WTC11 (cell line): Measurements from ENCODE around the gene ADIPOR2. TPM values are rescaled to one million over a fixed set of nuclear protein-coding genes. Genes with fewer than 3 reads are reported as not detected.

Source experiments
- ATAC-seq: fragments of 200-7000 bp; cut with Tn5 transposase; 2 replicates; pipeline ENCODE4 v1.10.0; 2021; ENCODE audit warnings: mild to moderate bottlenecking, moderate library complexity
- CTCF ChIA-PET: fragments of 300-600 bp; sonication (Branson Sonifier 250); formaldehyde crosslinking; loops from one replicate; lab custom pipeline; 2021; ENCODE audit warnings: antibody characterized with exemption; lab: Charles Lee
- POLR2A ChIA-PET: fragments of 350-600 bp; sonication (Branson Sonifier 250); formaldehyde crosslinking; loops from one replicate; lab custom pipeline; 2021; ENCODE audit warnings: antibody characterized with exemption; lab: Charles Lee
- DNase-seq: peaks from one replicate; pipeline ENCODE4 v3.0.0; 2021; ENCODE audit warnings: low spot score
- H3K27ac Mint-ChIP-seq: 2 replicates; pipeline ENCODE4 v1.8.0; 2021; ENCODE audit warnings: mixed read lengths
- H3K27me3 Mint-ChIP-seq: 2 replicates; pipeline ENCODE4 v1.8.0; 2021; ENCODE audit warnings: low read depth, mild to moderate bottlenecking, moderate library complexity, mixed read lengths
- H3K36me3 Mint-ChIP-seq: 2 replicates; pipeline ENCODE4 v1.8.0; 2021; ENCODE audit warnings: mixed read lengths
- H3K4me1 Mint-ChIP-seq: 2 replicates; pipeline ENCODE4 v1.8.0; 2022; ENCODE audit warnings: mixed read lengths
- H3K4me3 Mint-ChIP-seq: 2 replicates; pipeline ENCODE4 v1.8.0; 2021; ENCODE audit warnings: mild to moderate bottlenecking, moderate library complexity, mixed read lengths
- H3K9me3 Mint-ChIP-seq: 2 replicates; pipeline ENCODE4 v1.8.0; 2021; ENCODE audit warnings: mixed read lengths
- ARID4B ChIP-seq: sonication (generic); formaldehyde crosslinking; IDR thresholded peaks from 2 replicates; pipeline ENCODE4 v1.8.0; 2023; ENCODE audit warnings: missing genetic modification reagents, mild to moderate bottlenecking, borderline replicate concordance
- CBFB ChIP-seq: sonication (generic); formaldehyde crosslinking; IDR thresholded peaks from 2 replicates; pipeline ENCODE4 v1.8.1; 2022; ENCODE audit warnings: mild to moderate bottlenecking, low read depth, missing genetic modification reagents
- CREB1 ChIP-seq: sonication (generic); formaldehyde crosslinking; IDR thresholded peaks from 2 replicates; pipeline ENCODE4 v1.8.0; 2023; ENCODE audit warnings: mild to moderate bottlenecking, missing genetic modification reagents
- CREM ChIP-seq: sonication (generic); formaldehyde crosslinking; IDR thresholded peaks from 2 replicates; pipeline ENCODE4 v1.8.1; 2022; ENCODE audit warnings: mild to moderate bottlenecking, missing genetic modification reagents, moderate library complexity
- ETV6 ChIP-seq: sonication (generic); formaldehyde crosslinking; IDR thresholded peaks from 2 replicates; pipeline ENCODE4 v1.8.1; 2022; ENCODE audit warnings: mild to moderate bottlenecking, missing genetic modification reagents
- FOXP1 ChIP-seq: sonication (generic); formaldehyde crosslinking; IDR thresholded peaks from 2 replicates; pipeline ENCODE4 v1.8.0; 2022; ENCODE audit warnings: missing genetic modification reagents, mild to moderate bottlenecking, moderate library complexity, borderline replicate concordance
- HMGA2 ChIP-seq: fragments of 250-450 bp; sonication (Bioruptor Pico); IDR thresholded peaks from 2 replicates; pipeline ENCODE4 v1.4.0; 2021; ENCODE audit warnings: mild to moderate bottlenecking, moderate library complexity
- JAZF1 ChIP-seq: fragments of 250-450 bp; sonication (Bioruptor Pico); IDR thresholded peaks from 2 replicates; pipeline ENCODE4 v1.9.0; 2021; ENCODE audit warnings: moderate library complexity, mild to moderate bottlenecking, inconsistent platforms
- MYBL2 ChIP-seq: sonication (generic); formaldehyde crosslinking; IDR thresholded peaks from 2 replicates; pipeline ENCODE4 v1.8.1; 2023; ENCODE audit warnings: mild to moderate bottlenecking, moderate library complexity, missing genetic modification reagents
- SMAD3 ChIP-seq: sonication (generic); formaldehyde crosslinking; IDR thresholded peaks from 2 replicates; pipeline ENCODE4 v1.8.0; 2022; ENCODE audit warnings: missing genetic modification reagents, mild to moderate bottlenecking, borderline replicate concordance
- TEAD4 ChIP-seq: sonication (generic); formaldehyde crosslinking; IDR thresholded peaks from 2 replicates; pipeline ENCODE4 v1.8.0; 2022; ENCODE audit warnings: mild to moderate bottlenecking, missing genetic modification reagents
- TP53 ChIP-seq: sonication (generic); formaldehyde crosslinking; IDR thresholded peaks from 2 replicates; pipeline ENCODE4 v1.8.1; 2023; ENCODE audit warnings: mild to moderate bottlenecking, missing genetic modification reagents
- USF1 ChIP-seq: sonication (generic); formaldehyde crosslinking; IDR thresholded peaks from 2 replicates; pipeline ENCODE4 v1.8.0; 2022; ENCODE audit warnings: mild to moderate bottlenecking, missing genetic modification reagents
- ZNF219 ChIP-seq: sonication (generic); formaldehyde crosslinking; IDR thresholded peaks from 2 replicates; pipeline ENCODE4 v1.8.0; 2023; ENCODE audit warnings: missing genetic modification reagents, mild to moderate bottlenecking, borderline replicate concordance
- ZNF317 ChIP-seq: sonication (generic); formaldehyde crosslinking; IDR thresholded peaks from 2 replicates; pipeline ENCODE4 v1.8.1; 2023; ENCODE audit warnings: low read depth, mild to moderate bottlenecking, moderate library complexity, missing genetic modification reagents, borderline replicate concordance
- ZNF396 ChIP-seq: fragments of 250-450 bp; sonication (Bioruptor Pico); IDR thresholded peaks from 2 replicates; pipeline ENCODE4 v1.8.0; 2021; ENCODE audit warnings: mild to moderate bottlenecking, moderate library complexity, borderline replicate concordance
- ZNF423 ChIP-seq: fragments of 250-450 bp; sonication (Bioruptor Pico); IDR thresholded peaks from 2 replicates; pipeline ENCODE4 v2.1.2; 2022; ENCODE audit warnings: mild to moderate bottlenecking, moderate library complexity
- ZNF532 ChIP-seq: fragments of 250-450 bp; sonication (Bioruptor Pico); IDR thresholded peaks from 2 replicates; pipeline ENCODE4 v1.9.0; 2021; ENCODE audit warnings: mild to moderate bottlenecking, borderline replicate concordance
- total RNA-seq: library from RNA; stranded (reverse); gene quantifications from 3 replicates; pipeline ENCODE4 v1.2.3, GENCODE V29; 2021
- TF ChIP-seq, protein P1 (sequence below): sonication (generic); formaldehyde crosslinking; IDR thresholded peaks from 2 replicates; pipeline ENCODE4 v1.8.1; 2022; ENCODE audit warnings: missing genetic modification reagents, borderline replicate concordance
- TF ChIP-seq, protein P2 (sequence below): sonication (generic); formaldehyde crosslinking; IDR thresholded peaks from 2 replicates; pipeline ENCODE4 v1.8.0; 2023; ENCODE audit warnings: missing genetic modification reagents
- TF ChIP-seq, protein P3 (sequence below): sonication (generic); formaldehyde crosslinking; conservative IDR thresholded peaks from 2 replicates; pipeline ENCODE4 v1.8.1; 2023; ENCODE audit warnings: mild to moderate bottlenecking, low read depth, missing genetic modification reagents, moderate library complexity

The ADIPOR2 gene
- total RNA-seq, 1 experiment from 2014 or later = 38.4 TPM

GRCh38 chr12:1782215-1782614, 91.3 kb downstream of the ADIPOR2 start (continued):
- TF ChIP-seq ZNF532 (CRISPR knock-in tag) (no peak), ZNF219 (CRISPR knock-in tag) (no peak), JAZF1 (CRISPR knock-in tag) (no peak), CREM (CRISPR knock-in tag) (no peak), ZNF423 (CRISPR knock-in tag) (no peak), ARID4B (CRISPR knock-in tag) (no peak), HMGA2 (CRISPR knock-in tag) (no peak), MYBL2 (CRISPR knock-in tag) (no peak), ZNF317 (CRISPR knock-in tag) (no peak), CREB1 (CRISPR knock-in tag) (no peak), USF1 (CRISPR knock-in tag) (no peak), ETV6 (CRISPR knock-in tag) (no peak)
- TF ChIP-seq, protein P1, sequence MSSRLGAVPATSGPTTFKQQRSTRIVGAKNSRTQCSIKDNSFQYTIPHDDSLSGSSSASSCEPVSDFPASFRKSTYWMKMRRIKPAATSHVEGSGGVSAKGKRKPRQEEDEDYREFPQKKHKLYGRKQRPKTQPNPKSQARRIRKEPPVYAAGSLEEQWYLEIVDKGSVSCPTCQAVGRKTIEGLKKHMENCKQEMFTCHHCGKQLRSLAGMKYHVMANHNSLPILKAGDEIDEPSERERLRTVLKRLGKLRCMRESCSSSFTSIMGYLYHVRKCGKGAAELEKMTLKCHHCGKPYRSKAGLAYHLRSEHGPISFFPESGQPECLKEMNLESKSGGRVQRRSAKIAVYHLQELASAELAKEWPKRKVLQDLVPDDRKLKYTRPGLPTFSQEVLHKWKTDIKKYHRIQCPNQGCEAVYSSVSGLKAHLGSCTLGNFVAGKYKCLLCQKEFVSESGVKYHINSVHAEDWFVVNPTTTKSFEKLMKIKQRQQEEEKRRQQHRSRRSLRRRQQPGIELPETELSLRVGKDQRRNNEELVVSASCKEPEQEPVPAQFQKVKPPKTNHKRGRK (CRISPR knock-in tag) = no peak
- TF ChIP-seq, protein P2, sequence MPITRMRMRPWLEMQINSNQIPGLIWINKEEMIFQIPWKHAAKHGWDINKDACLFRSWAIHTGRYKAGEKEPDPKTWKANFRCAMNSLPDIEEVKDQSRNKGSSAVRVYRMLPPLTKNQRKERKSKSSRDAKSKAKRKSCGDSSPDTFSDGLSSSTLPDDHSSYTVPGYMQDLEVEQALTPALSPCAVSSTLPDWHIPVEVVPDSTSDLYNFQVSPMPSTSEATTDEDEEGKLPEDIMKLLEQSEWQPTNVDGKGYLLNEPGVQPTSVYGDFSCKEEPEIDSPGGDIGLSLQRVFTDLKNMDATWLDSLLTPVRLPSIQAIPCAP (CRISPR knock-in tag) = no peak
- TF ChIP-seq, all 79 proteins: peak for 0

GRCh38 chr12:1787714-1788113, 96.8 kb downstream of the ADIPOR2 start:
- Mint-ChIP-seq H3K9me3 (no peaks in the 10 kb centered on the region), H3K4me3 (no peak overlapping the region), H3K27me3 (no peaks in the 10 kb centered on the region), H3K27ac (no peak overlapping the region), H3K36me3 (peaks cover 17% of the 10 kb centered on the region), H3K4me1 (peaks cover 17% of the 10 kb centered on the region)
- POLR2A ChIA-PET = no interaction called here
- DNase-seq (no peak), ATAC-seq (no peak)
- CTCF ChIA-PET = interaction anchor here (1.2 kb wide), 1 partner anchor 154 kb away, joined by 3 read pairs; no protein-coding TSS in a partner anchor
- no peak for TF ChIP-seq CBFB (CRISPR knock-in tag)
- TF ChIP-seq USF1 (CRISPR knock-in tag) = no peak
- TF ChIP-seq ZNF317 (CRISPR knock-in tag) = no peak
- no peak for TF ChIP-seq SMAD3 (CRISPR knock-in tag)
- TF ChIP-seq ETV6 (CRISPR knock-in tag) = no peak
- no peak for TF ChIP-seq ZNF396 (CRISPR knock-in tag)
- TF ChIP-seq, protein P3, sequence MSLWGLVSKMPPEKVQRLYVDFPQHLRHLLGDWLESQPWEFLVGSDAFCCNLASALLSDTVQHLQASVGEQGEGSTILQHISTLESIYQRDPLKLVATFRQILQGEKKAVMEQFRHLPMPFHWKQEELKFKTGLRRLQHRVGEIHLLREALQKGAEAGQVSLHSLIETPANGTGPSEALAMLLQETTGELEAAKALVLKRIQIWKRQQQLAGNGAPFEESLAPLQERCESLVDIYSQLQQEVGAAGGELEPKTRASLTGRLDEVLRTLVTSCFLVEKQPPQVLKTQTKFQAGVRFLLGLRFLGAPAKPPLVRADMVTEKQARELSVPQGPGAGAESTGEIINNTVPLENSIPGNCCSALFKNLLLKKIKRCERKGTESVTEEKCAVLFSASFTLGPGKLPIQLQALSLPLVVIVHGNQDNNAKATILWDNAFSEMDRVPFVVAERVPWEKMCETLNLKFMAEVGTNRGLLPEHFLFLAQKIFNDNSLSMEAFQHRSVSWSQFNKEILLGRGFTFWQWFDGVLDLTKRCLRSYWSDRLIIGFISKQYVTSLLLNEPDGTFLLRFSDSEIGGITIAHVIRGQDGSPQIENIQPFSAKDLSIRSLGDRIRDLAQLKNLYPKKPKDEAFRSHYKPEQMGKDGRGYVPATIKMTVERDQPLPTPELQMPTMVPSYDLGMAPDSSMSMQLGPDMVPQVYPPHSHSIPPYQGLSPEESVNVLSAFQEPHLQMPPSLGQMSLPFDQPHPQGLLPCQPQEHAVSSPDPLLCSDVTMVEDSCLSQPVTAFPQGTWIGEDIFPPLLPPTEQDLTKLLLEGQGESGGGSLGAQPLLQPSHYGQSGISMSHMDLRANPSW = no peak
- TF ChIP-seq ZNF423 (CRISPR knock-in tag) = no peak
- no peak for TF ChIP-seq TP53 (CRISPR knock-in tag)
- TF ChIP-seq FOXP1 = no peak
- no peak for TF ChIP-seq TEAD4 (CRISPR knock-in tag)
